ENCODE measurements around the gene OR4C45. TPM values are rescaled to one million over a fixed set of nuclear protein-coding genes. Genes with fewer than 3 reads are reported as not detected.

Gene OR4C45
- total RNA-seq (2022; extraction: Qiagen RNA extraction) = not detected in 5 replicates

DNA sequence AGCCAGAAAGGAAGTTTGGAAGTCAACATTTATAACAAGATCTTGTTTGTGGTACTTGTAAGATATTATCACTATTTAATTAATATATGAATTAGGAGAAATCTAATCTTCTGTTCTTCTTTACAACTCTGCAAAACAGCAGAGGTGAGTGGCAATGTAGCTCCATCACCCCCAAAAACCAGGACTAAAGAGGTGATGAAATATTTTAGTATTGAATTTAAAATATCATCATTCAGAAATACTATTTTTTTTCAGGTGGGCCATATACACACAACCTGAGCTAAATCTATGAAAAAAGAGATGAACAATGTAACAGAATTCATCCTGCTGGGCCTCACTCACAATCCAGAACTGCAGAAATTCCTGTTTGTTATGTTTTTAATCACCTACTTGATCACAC is at the start of gene OR4C45:
Gene OR4C45, plus strand, starts transcription at position 301 of the 400 bp plus-strand sequence.

Other genes with a start within 250 kb of the OR4C45 start
- gene OR4C13, start 80.5 kb upstream of the OR4C45 start, total RNA-seq (2022; extraction: Qiagen RNA extraction) = not detected in 5 replicates
- not detected in 5 replicates for gene OR4C12, start 50.3 kb upstream of the OR4C45 start, total RNA-seq (2022; extraction: Qiagen RNA extraction)

All from A549 treated with Mapracorat at 1 μM for 4 hours (cell line).